Brain microvascular endothelial cell (primary cell): ENCODE results near the gene SHOX.

Experiments
- DNase-seq: peaks from one replicate; pipeline ENCODE4 v3.0.0-alpha.2; 2020
- H3K27ac ChIP-seq: fragments of 250-450 bp; sonication (Bioruptor Pico); 2 replicates; pipeline ENCODE4 v1.5.1; 2020; ENCODE audit warnings: mild to moderate bottlenecking, moderate library complexity
- H3K27me3 ChIP-seq: fragments of 250-450 bp; sonication (Bioruptor Pico); replicated peaks from 2 replicates; pipeline ENCODE4 v1.5.1; 2020; ENCODE audit warnings: mild to moderate bottlenecking
- H3K36me3 ChIP-seq: fragments of 250-450 bp; sonication (Bioruptor Pico); replicated peaks from 2 replicates; pipeline ENCODE4 v1.5.1; 2020; ENCODE audit warnings: mild to moderate bottlenecking
- H3K4me3 ChIP-seq: 2 replicates; pipeline ENCODE4 v1.5.1; 2011; ENCODE audit warnings: low read depth, mild to moderate bottlenecking, control low read depth, low read length, moderate library complexity
- CTCF ChIP-seq: IDR thresholded peaks from 2 replicates; pipeline ENCODE4 v1.5.1; 2011; ENCODE audit warnings: low read depth, mild to moderate bottlenecking, moderate library complexity, low read length, control low read depth, inconsistent platforms; ENCODE audit errors: missing control alignments
- in situ Hi-C: cut with HindIII; loops from 2 replicates; pipeline ENCODE4 v1.10.0; 2017; ENCODE audit warnings: low sequenced_read_pairs, low pct_ligation_motif_present

SHOX gene

DNA sequence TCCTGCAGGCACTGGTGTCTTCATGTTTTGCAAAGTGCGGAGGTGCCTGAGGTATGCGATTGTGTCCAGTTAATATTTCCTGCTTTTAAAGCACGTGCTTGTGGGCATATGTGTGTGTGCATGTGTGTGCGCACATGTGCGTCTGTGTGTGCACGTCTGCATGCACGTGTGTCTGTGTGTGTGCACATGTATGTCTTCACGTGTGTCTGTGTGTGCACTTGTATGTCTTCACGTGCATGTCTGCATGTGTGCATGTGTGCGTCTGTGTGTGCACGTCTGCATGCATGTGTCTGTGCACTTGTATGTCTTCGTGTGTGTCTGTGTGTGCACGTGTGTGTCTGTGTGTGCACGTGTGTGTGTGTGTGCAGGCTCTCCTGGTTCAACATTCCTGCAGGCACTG is 49.5 kb downstream of the SHOX start:
- H3K27ac ChIP-seq = no peak overlapping the region
- no peak for DNase-seq
- no peak for TF ChIP-seq CTCF
- in situ Hi-C loops = no loop called here
- H3K27me3 ChIP-seq = no peaks in the 10 kb centered on the region
- no peak overlapping the region for H3K4me3 ChIP-seq
- H3K36me3 ChIP-seq = no peaks in the 10 kb centered on the region

DNA sequence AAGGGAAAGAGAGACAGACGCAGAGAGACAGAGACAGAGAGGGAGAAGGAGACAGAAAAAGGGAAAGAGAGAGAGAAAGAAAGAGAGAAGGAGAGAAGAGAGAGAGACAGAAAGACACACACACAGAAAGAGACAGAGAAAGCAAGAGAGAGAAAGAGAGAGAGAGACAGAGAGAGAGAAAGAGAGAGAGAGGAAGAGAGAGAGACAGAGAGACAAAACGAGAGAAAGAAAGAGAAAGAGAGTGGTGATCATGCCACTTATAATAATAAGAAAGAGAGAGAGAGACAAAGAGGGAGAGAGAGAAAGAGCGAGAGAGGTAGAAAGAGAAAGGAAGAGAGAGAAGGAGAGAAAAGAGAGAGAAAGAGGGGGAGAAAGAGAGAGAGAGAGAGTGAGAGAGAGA is 51.4 kb downstream of the SHOX start:
- H3K4me3 ChIP-seq = no peak overlapping the region
- in situ Hi-C loops = no loop called here
- TF ChIP-seq CTCF = no peak
- H3K27ac ChIP-seq = no peak overlapping the region
- no peak for DNase-seq
- no peaks in the 10 kb centered on the region for H3K27me3 ChIP-seq
- no peaks in the 10 kb centered on the region for H3K36me3 ChIP-seq

DNA sequence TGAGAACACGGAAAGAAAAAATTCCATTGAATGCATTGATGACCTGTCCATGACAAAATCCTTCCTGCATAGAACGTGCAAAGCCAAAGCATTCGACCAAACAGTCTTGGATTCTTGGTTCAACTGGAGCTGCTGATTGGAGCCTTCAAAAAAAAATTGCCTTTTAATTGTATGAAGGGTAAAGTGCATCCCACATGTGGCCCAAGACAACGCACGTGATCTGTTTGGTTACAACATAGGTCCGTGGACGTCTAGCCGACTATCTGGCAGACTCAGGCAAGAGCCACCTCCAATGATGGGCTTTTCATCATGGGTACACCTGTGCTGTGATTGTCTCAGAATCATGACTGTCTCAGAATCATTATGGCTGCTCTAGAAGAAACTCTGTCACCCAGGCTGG is 52.3 kb downstream of the SHOX start:
- no peak overlapping the region for H3K27ac ChIP-seq
- no peaks in the 10 kb centered on the region for H3K36me3 ChIP-seq
- no peak overlapping the region for H3K4me3 ChIP-seq
- no peak for TF ChIP-seq CTCF
- no peaks in the 10 kb centered on the region for H3K27me3 ChIP-seq
- in situ Hi-C loops = no loop called here
- no peak for DNase-seq

DNA sequence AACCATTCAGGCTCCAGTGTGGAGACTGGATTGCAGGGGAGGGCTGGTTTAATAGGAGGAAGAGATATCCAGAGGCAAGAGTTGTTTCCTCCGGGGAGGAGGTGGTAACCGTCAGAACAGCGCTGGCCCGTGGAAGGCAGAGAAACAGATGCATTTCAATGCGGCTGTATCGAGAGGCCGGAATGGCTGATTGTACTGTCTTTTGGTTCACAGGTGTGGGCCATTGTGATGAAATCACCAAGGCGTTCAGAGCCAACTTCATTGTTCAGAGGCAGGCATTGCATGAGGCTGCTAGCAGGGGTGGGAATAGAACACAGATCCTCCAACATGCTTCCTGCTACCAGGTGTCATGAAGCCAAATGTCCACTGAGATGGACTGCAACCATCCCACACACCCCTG is 53.0 kb downstream of the SHOX start:
- Histone ChIP-seq H3K36me3 (no peaks in the 10 kb centered on the region), H3K27ac (no peak overlapping the region), H3K4me3 (no peak overlapping the region), H3K27me3 (no peaks in the 10 kb centered on the region)
- DNase-seq = no peak
- no peak for TF ChIP-seq CTCF
- in situ Hi-C loops = no loop called here

DNA sequence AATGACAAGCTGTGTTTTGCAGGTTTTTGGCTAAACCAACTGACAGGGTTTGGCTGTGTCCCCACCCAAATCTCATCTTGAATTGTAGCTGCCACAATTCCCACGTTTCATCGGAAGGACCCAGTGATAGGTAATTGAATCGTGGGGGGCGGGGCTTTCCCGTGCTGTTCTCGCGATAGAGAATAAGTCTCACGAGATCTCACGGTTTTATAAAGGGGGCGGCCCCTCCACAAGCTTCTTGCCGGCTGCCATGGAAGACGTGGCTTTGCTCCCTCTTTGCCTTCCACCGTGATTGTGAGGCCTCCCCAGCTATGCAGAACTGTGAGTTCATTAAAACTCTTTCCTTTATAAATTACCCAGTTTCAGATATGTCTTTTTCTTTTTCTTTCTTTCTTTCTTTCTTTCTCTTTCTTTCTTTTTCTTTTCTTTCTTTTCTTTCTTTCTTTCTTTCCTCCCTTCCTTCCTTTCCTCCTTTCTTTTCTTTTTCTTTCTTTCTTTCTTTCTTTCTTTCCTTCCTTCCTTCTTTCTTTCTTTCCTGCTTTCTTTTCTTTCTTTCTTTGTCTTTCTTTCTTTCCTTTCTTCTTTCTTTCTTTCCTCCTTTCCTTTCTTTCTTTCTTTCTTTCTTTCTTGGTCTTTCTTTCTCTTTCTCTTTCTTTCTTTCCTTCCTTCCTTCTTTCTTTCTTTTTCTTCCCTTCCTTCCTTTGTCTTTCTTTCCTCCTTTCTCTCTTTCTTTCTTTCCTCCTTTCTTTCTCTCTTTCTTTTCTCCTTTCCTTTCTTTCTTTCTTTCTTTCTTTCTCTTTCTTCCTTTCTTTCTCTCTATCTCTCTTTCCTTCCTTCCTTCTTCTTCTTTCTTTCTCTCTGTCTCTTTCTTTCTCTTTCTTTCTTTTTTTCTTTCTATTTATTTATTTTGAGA is 54.8 kb downstream of the SHOX start:
- Histone ChIP-seq H3K36me3 (no peaks in the 10 kb centered on the region), H3K4me3 (no peak overlapping the region), H3K27me3 (no peaks in the 10 kb centered on the region), H3K27ac (no peak overlapping the region)
- in situ Hi-C loops = no loop called here
- no peak for TF ChIP-seq CTCF
- DNase-seq = no peak

GRCh38 chrX:689983-690382 is 59.4 kb downstream of the SHOX start:
- no peak for TF ChIP-seq CTCF
- no peaks in the 10 kb centered on the region for H3K27me3 ChIP-seq
- in situ Hi-C loops = no loop called here
- H3K4me3 ChIP-seq = no peak overlapping the region
- H3K36me3 ChIP-seq = no peaks in the 10 kb centered on the region
- DNase-seq = no peak
- H3K27ac ChIP-seq = no peak overlapping the region
